ENCODE measurements around the gene CIBAR2.

DNA sequence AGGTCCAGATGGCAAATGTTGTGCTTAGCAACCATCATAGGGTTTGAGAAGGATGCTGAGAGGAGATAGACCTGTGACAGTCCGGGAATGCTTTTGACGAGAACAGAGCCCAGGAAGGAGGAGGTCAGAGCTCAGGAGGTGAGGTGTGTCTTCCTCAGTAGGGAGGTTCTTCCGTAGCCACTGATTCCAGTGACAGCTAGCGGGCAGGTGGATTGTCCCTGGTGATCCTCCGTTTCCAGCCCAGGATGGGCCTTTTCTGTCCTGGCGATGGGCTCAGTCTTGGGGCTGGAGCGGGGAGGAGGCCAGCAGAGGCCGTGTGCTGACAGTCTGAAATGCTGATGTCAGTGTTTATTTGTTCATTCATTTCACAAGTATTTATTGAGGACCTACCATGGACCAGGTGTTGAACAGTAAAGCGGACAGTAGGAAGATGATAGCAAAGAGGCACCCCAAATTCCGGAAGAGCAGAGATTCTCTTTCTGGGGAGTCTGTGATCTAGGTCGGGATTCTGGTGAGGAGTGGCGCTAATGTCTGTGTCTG is 45.9 kb downstream of the CIBAR2 start:
- TF ChIP-seq POLR2A (IDR thresholded peaks at IDR 0.05; ENCODE audit: low read depth) (no peak), POLR2AphosphoS5 (IDR thresholded peaks at IDR 0.05) (no peak)
- TF ChIP-seq, protein P1, sequence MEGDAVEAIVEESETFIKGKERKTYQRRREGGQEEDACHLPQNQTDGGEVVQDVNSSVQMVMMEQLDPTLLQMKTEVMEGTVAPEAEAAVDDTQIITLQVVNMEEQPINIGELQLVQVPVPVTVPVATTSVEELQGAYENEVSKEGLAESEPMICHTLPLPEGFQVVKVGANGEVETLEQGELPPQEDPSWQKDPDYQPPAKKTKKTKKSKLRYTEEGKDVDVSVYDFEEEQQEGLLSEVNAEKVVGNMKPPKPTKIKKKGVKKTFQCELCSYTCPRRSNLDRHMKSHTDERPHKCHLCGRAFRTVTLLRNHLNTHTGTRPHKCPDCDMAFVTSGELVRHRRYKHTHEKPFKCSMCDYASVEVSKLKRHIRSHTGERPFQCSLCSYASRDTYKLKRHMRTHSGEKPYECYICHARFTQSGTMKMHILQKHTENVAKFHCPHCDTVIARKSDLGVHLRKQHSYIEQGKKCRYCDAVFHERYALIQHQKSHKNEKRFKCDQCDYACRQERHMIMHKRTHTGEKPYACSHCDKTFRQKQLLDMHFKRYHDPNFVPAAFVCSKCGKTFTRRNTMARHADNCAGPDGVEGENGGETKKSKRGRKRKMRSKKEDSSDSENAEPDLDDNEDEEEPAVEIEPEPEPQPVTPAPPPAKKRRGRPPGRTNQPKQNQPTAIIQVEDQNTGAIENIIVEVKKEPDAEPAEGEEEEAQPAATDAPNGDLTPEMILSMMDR (IDR thresholded peaks at IDR 0.05), result no peak

All from esophagus muscularis mucosa (tissue), 3 donors.